Transverse colon (tissue), 3 donors: Measurements from ENCODE around the gene USP2.

ENCODE experiments used
- CTCF ChIP-seq, 5 experiments: fragments of 200-600 bp in 3 of 5; fragments of 450-650 bp in 2 of 5; sonication (generic) in 3 of 5; IDR thresholded peaks; 1 replicate in 2 of 5; 2 replicates in 3 of 5; pipeline ENCODE4 v1.5.1; 2016 to 2017; ENCODE audit warnings: antibody characterized with exemption in 5 of 5, inconsistent platforms in 3 of 5, mild to moderate bottlenecking in 2 of 5, moderate library complexity in 1 of 5
- POLR2A ChIP-seq: fragments of 450-650 bp; IDR thresholded peaks from one replicate; pipeline ENCODE4 v1.6.1; 2016; ENCODE audit warnings: antibody characterized with exemption, mild to moderate bottlenecking, moderate library complexity

GRCh38 chr11:119412072-119412471, 30.6 kb upstream of the USP2 start:
- TF ChIP-seq CTCF (IDR thresholded peaks at IDR 0.05) (no peak), POLR2A (no peak)
